Gastroesophageal sphincter (tissue), 4 donors: ENCODE measurements around the gene CKAP4. TPM values are rescaled to one million over a fixed set of nuclear protein-coding genes. Genes with fewer than 3 reads are reported as not detected.

Experiments used
- ATAC-seq: fragments of 150-250 bp; one replicate; pipeline ENCODE4 v1.9.1; 2016; ENCODE audit warnings: mild to moderate bottlenecking, moderate library complexity
- H3K27ac ChIP-seq, 4 donors: fragments of 200-600 bp; sonication (generic) in 3 of 4; 1 replicate in 3 of 4; 2 replicates in 1 of 4; pipeline ENCODE4 v1.5.1; 2016 to 2019
- H3K27me3 ChIP-seq: fragments of 200-600 bp; sonication (generic); one replicate; pipeline ENCODE4 v1.5.1; 2019
- H3K36me3 ChIP-seq, 2 donors: fragments of 200-600 bp; sonication (generic); one replicate each; pipeline ENCODE4 v1.5.1; 2019; ENCODE audit warnings: control low read depth in 1 of 2
- H3K4me1 ChIP-seq, 3 donors: fragments of 200-600 bp; sonication (generic); 1 replicate in 2 of 3; 2 replicates in 1 of 3; pipeline ENCODE4 v1.5.1; 2016 to 2019; ENCODE audit warnings: control low read depth in 2 of 3
- H3K4me3 ChIP-seq, 2 donors: fragments of 200-600 bp; sonication (generic); one replicate each; pipeline ENCODE4 v1.5.1; 2019; ENCODE audit warnings: mild to moderate bottlenecking in 1 of 2, moderate library complexity in 1 of 2
- H3K9me3 ChIP-seq, 3 donors: fragments of 200-600 bp; sonication (generic); one replicate each; pipeline ENCODE4 v1.5.1; 2017 to 2019; ENCODE audit warnings: control low read depth in 2 of 3
- EP300 ChIP-seq: sonication (generic); formaldehyde crosslinking; IDR thresholded peaks from one replicate; pipeline ENCODE4 v1.6.1; 2017; ENCODE audit warnings: antibody characterized with exemption, mild to moderate bottlenecking
- POLR2A ChIP-seq, 2 donors: fragments of 450-650 bp; IDR thresholded peaks; one replicate each; pipeline ENCODE4 v1.6.1; 2017; ENCODE audit warnings: antibody characterized with exemption in 2 of 2, mild to moderate bottlenecking in 2 of 2, moderate library complexity in 1 of 2
- POLR2AphosphoS5 ChIP-seq: sonication (generic); formaldehyde crosslinking; IDR thresholded peaks from one replicate; pipeline ENCODE4 v1.6.1; 2017; ENCODE audit warnings: antibody characterized with exemption
- WGBS, 2 donors: methylation state at CpG; one replicate each; pipeline ENCODE4 v1.1.5; 2018; ENCODE audit warnings: low coverage in 1 of 2; 5-methylcytosine and 5-hydroxymethylcytosine counted together
- total RNA-seq, 4 donors: library from RNA; depleted of rRNA; stranded (reverse); fragments of >200 nt; gene quantifications; one replicate each; pipeline ENCODE4 v1.1.0, GENCODE V29; 2016
- TF ChIP-seq, protein P1 (sequence below), 4 experiments: fragments of 200-600 bp in 2 of 4; fragments of 450-650 bp in 2 of 4; sonication (generic) in 1 of 4; IDR thresholded peaks; one replicate each; pipeline ENCODE4 v1.5.1; 2017 to 2019; ENCODE audit warnings: antibody characterized with exemption in 4 of 4, mild to moderate bottlenecking in 2 of 4, moderate library complexity in 2 of 4

The CKAP4 gene
- total RNA-seq, 4 donors from 2014 or later, result 36.3 to 55.4 (median 42.9) TPM

DNA sequence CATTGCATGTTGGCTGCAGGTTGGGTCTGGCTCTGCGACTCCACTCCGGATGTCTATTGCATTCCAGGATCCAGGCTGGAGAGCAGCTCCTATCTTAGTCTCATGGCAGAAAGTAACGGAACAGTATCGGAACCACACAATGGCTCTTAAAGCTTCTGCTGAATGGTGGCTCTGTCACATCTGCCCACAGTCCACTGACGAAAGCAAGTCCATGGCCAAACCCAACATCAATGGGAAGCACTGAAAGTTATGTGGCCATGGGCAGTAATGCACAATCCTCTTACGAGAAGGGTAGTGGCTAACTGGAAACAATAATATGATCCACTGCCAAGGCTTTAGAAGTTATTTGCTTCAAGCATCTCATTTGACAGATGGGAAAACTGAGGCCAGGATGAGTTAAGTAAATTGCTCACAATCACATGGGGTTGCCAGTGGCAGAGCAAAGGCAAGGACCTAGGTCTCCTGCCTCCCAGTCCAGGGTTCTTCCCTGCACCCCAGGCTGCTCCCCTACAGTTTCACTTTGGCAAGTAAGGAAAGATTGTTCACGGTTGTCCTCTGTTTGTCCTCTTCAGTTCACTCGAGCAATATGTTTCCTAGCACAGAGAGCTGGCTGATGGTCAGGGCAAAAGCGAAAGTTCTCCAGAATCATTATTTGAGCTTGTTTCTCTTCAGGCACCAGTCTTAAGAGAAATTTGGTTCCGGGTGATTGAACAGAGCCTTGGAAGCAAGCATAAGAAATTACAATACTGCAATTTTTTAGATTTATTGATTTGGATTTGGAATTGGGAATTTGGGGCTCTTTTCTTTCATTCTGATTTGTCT lies 54.2 kb downstream of the CKAP4 start:
- WGBS, 2 donors, result 65 to 73% methylated on average over 9 to 10 of the region's 10 CpGs
- Histone ChIP-seq H3K4me3 (no peak overlapping the region), H3K27me3 (peaks cover 6% of the 10 kb centered on the region), H3K4me1 (peaks cover 0 to 38% (median 3%) of the 10 kb centered on the region in 3 donors), H3K36me3 (no peaks in the 10 kb centered on the region), H3K9me3 (no peaks in the 10 kb centered on the region), H3K27ac (no peak overlapping the region)
- no peak for TF ChIP-seq EP300
- no peak for TF ChIP-seq POLR2AphosphoS5
- TF ChIP-seq, protein P1, sequence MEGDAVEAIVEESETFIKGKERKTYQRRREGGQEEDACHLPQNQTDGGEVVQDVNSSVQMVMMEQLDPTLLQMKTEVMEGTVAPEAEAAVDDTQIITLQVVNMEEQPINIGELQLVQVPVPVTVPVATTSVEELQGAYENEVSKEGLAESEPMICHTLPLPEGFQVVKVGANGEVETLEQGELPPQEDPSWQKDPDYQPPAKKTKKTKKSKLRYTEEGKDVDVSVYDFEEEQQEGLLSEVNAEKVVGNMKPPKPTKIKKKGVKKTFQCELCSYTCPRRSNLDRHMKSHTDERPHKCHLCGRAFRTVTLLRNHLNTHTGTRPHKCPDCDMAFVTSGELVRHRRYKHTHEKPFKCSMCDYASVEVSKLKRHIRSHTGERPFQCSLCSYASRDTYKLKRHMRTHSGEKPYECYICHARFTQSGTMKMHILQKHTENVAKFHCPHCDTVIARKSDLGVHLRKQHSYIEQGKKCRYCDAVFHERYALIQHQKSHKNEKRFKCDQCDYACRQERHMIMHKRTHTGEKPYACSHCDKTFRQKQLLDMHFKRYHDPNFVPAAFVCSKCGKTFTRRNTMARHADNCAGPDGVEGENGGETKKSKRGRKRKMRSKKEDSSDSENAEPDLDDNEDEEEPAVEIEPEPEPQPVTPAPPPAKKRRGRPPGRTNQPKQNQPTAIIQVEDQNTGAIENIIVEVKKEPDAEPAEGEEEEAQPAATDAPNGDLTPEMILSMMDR (IDR thresholded peaks at IDR 0.05), result no peak
- no peak for TF ChIP-seq POLR2A (IDR thresholded peaks at IDR 0.05)
- ATAC-seq, result no peak

GRCh38 chr12:106192659-106193393 lies 55.0 kb downstream of the CKAP4 start:
- Histone ChIP-seq H3K4me3 (no peak overlapping the region), H3K4me1 (peaks cover 0 to 36% (median 3%) of the 10 kb centered on the region in 3 donors), H3K9me3 (no peaks in the 10 kb centered on the region), H3K27ac (no peak overlapping the region), H3K36me3 (no peaks in the 10 kb centered on the region), H3K27me3 (peaks cover 14% of the 10 kb centered on the region)
- no peak for TF ChIP-seq POLR2AphosphoS5
- TF ChIP-seq, protein P1 (IDR thresholded peaks at IDR 0.05), result no peak
- TF ChIP-seq POLR2A (IDR thresholded peaks at IDR 0.05), result no peak
- no peak for TF ChIP-seq EP300
- no peak for ATAC-seq
- 86 to 91% methylated on average over 4 of the region's 4 CpGs for WGBS, 2 donors

- TF ChIP-seq, protein P1 (IDR thresholded peaks at IDR 0.05), result no peak
- TF ChIP-seq POLR2A (IDR thresholded peaks at IDR 0.05) (no peak), POLR2AphosphoS5 (no peak), EP300 (no peak)
- Histone ChIP-seq H3K4me1 (peaks cover 0 to 17% (median 3%) of the 10 kb centered on the region in 3 donors), H3K27ac (no peak overlapping the region), H3K27me3 (peaks cover 19% of the 10 kb centered on the region), H3K4me3 (no peak overlapping the region), H3K9me3 (no peaks in the 10 kb centered on the region), H3K36me3 (no peaks in the 10 kb centered on the region)
- WGBS, 2 donors, result 96 to 100% methylated on average over 3 of the region's 3 CpGs
- no peak for ATAC-seq
Measured at GRCh38 chr12:106190581-106190980, 57.2 kb downstream of the CKAP4 start.

DNA sequence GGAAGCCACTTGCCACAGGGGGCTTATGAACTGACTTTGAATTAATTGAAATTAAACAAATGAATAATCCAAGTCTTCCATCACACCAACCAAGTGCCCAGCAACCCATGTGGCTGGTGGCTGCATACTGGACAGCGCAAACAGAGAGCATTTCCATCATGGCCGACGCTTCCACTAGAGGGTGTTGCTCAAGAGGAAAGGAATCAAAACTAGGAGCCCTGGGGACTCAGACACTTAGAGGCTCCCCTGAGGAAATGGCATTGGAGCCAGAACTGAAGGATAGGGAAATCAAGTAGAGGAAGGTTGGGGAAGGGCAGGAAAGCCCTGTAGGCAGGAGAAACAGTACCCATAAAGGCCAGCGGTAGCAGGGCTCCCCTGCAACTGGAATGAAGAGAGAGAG lies 58.5 kb downstream of the CKAP4 start:
- WGBS, 2 donors, result 80 to 98% methylated on average over 1 to 4 of the region's 4 CpGs
- no peak for TF ChIP-seq POLR2A (IDR thresholded peaks at IDR 0.05)
- no peak for TF ChIP-seq POLR2AphosphoS5
- TF ChIP-seq EP300, result no peak
- TF ChIP-seq, protein P1 (IDR thresholded peaks at IDR 0.05), result no peak
- ATAC-seq, result no peak

More for the DNA sequence above, 58.5 kb downstream of the CKAP4 start:
- Histone ChIP-seq H3K4me3 (no peak overlapping the region), H3K9me3 (no peaks in the 10 kb centered on the region), H3K36me3 (no peaks in the 10 kb centered on the region), H3K27ac (no peak overlapping the region), H3K27me3 (peaks cover 19% of the 10 kb centered on the region), H3K4me1 (peaks cover 0 to 5% (median 0%) of the 10 kb centered on the region in 3 donors)
